Heart left ventricle (tissue), 16 donors: ENCODE measurements around the gene PLCXD1. TPM values are rescaled to one million over a fixed set of nuclear protein-coding genes. Genes with fewer than 3 reads are reported as not detected.

Experiments
- ATAC-seq, 4 donors: fragments of 200-7000 bp; cut with Tn5 transposase; one replicate each; pipeline ENCODE4 v1.9.1; 2020 to 2022; ENCODE audit warnings: moderate library complexity in 4 of 4, mild to moderate bottlenecking in 3 of 4, moderate number of reproducible peaks in 1 of 4
- DNase-seq, 5 donors: peaks; one replicate each; pipeline ENCODE4 v3.0.0-alpha.2; 2020
- H3K27ac ChIP-seq, 12 donors: fragments of 200-600 bp; sonication (generic) in 4 of 12; one replicate each; pipeline versions ENCODE4 v1.5.0 to v1.8.0; 2016 to 2022; ENCODE audit warnings: mild to moderate bottlenecking in 2 of 12
- H3K27me3 ChIP-seq, 9 donors: fragments of 200-600 bp; sonication (generic) in 2 of 9; one replicate each; pipeline versions ENCODE4 v1.5.1 to v1.8.0; 2016 to 2022; ENCODE audit warnings: mild to moderate bottlenecking in 3 of 9
- H3K36me3 ChIP-seq, 9 donors: fragments of 200-600 bp; sonication (generic) in 2 of 9; one replicate each; pipeline versions ENCODE4 v1.5.0 to v1.8.0; 2018 to 2022; ENCODE audit warnings: mild to moderate bottlenecking in 2 of 9
- H3K4me1 ChIP-seq, 12 donors: fragments of 200-600 bp; sonication (generic) in 4 of 12; one replicate each; pipeline versions ENCODE4 v1.5.0 to v1.8.0; 2016 to 2022; ENCODE audit warnings: mild to moderate bottlenecking in 3 of 12
- H3K4me3 ChIP-seq, 12 donors: fragments of 200-600 bp; sonication (generic) in 4 of 12; one replicate each; pipeline versions ENCODE4 v1.5.0 to v1.8.0; 2017 to 2022; ENCODE audit warnings: mild to moderate bottlenecking in 9 of 12, moderate library complexity in 4 of 12
- H3K9me3 ChIP-seq, 12 donors: fragments of 200-600 bp; sonication (generic) in 4 of 12; one replicate each; pipeline versions ENCODE4 v1.5.0 to v1.8.0; 2016 to 2022; ENCODE audit warnings: mild to moderate bottlenecking in 1 of 12
- POLR2A ChIP-seq, 2 donors: fragments of 450-650 bp; IDR thresholded peaks; one replicate each; pipeline ENCODE4 v1.6.1; 2017; ENCODE audit warnings: antibody characterized with exemption in 2 of 2, mild to moderate bottlenecking in 2 of 2, moderate library complexity in 2 of 2
- WGBS, 4 donors: extraction: QIAGEN DNeasy Blood & Tissue Kit in 2 of 4; methylation state at CpG; one replicate each; pipeline versions ENCODE4 v1.1.5 to v1.1.7; 2013 to 2018; 5-methylcytosine and 5-hydroxymethylcytosine counted together
- intact Hi-C, 10 donors: fragments of 100-400 bp; cut with DNase I; formaldehyde crosslinking; loops; one replicate each; pipeline versions ENCODE4 v1.11.1 to v1.14.2; 2022
- polyA plus RNA-seq, 2 donors: library from polyadenylated mRNA; stranded (reverse); fragments of 200-250 nt; gene quantifications; one replicate each; pipeline ENCODE4 v1.2.3, GENCODE V29; 2013
- total RNA-seq, 9 donors: library from RNA; depleted of rRNA in 2 of 9; stranded (reverse); fragments of >200 nt in 2 of 9; fragmentation: NEBNext Ultra II Directional in 3 of 9; extraction: Animal tissue kit (Norgen Biotek cat#: 25700) in 3 of 9; gene quantifications; one replicate each; pipeline versions ENCODE4 v1.1.0 to v1.2.4, GENCODE V29; 2016 to 2023
- TF ChIP-seq, protein P1 (sequence below), 12 donors: fragments of 200-600 bp; sonication (generic) in 4 of 12; IDR thresholded peaks; one replicate each; pipeline versions ENCODE4 v1.5.0 to v1.8.0; 2018 to 2022; ENCODE audit warnings: antibody characterized with exemption in 12 of 12, mild to moderate bottlenecking in 5 of 12
- donor health status: ischemic (EF 13 %, LVEDD 7.1; RV severe dilation, severe dysfunction).
- donor health status: healthy with polysubstance abuse.
- donor health status: DM: no; HTN: yes; CAD: no.
- donor health status: DM: no; HTN: no; CAD: no.
- donor health status: ischemic (EF 25% LVEDD 6.9; RV normal size, moderate dysfunction).
- donor health status: ischemic (EF 25% LVEDD 5.7; RV mildly dilated, moderate dysfunction).
- donor health status: healthy.
- donor health status: DM: yes; HTN: yes; CAD: no.
- donor health status: ischemic (EF 35%, LVEDD 5.7; RV mildly dilated, moderate dysfunction).
- donor health status: nonischemic (EF 11% LVEDD 7.7; RV severe dilation, severe dysfunction).
- donor health status: DM: yes; HTN: yes; CAD: no.
- donor health status: PGD.
- donor health status: ischemic (EF 29% LVEDD 5.4; RV normal size, mild dysfunction).
- donor health status: nonischemic (EF 23%, LVEDD 6.1; RV moderate dilation, normal function).

PLCXD1 gene
- total and polyA plus RNA-seq, 11 donors, result 0.81 to 27.0 (median 3.0) TPM

DNA sequence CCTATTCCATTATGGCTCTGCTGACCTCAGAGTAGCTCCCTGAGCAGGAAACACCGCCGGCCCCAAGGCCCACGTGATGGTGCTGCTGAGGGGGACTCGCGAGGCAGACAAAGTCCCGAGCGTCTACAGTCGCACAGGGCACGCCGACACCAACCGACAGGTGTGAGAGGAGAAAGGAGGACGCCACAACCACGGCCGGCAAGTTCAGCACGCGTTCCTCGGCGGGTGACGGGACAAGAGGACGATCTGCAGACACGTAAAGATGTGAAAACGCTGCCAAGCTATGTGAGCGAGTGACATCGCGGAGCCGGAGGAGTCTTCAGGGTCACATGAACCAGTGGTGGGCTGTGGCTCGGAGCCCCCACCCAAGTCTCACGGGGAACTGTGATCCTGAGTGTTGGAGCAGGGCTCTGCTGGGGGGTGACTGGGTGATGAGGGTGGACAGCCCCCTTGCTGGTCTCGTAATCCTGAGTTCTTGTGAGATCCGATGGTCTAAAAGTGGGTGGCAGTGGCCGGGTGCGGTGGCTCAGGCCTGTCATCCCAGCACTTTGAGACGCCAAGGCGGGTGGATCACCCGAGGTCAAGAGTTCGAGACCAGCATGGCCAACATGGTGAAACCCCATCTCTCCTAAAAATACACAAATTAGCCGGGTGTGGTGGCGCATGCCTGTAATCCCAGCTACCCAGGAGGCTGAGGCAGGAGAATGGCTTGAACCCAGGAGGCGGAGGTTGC, 71.6 kb downstream of the PLCXD1 start:
- Histone ChIP-seq H3K27ac (no peak overlapping the region), H3K4me3 (no peak overlapping the region), H3K27me3 (no peaks in the 10 kb centered on the region), H3K36me3 (peaks cover 0 to 18% (median 0%) of the 10 kb centered on the region in 9 donors), H3K9me3 (no peaks in the 10 kb centered on the region), H3K4me1 (peaks cover 0 to 13% (median 6%) of the 10 kb centered on the region in 12 donors)
- intact Hi-C loops, result no loop called here
- DNase-seq (peak in 2 of 5 donors; percentile 19 to 41), ATAC-seq (no peak)
- TF ChIP-seq POLR2A (IDR thresholded peaks at IDR 0.05), result no peak
- TF ChIP-seq, protein P1, sequence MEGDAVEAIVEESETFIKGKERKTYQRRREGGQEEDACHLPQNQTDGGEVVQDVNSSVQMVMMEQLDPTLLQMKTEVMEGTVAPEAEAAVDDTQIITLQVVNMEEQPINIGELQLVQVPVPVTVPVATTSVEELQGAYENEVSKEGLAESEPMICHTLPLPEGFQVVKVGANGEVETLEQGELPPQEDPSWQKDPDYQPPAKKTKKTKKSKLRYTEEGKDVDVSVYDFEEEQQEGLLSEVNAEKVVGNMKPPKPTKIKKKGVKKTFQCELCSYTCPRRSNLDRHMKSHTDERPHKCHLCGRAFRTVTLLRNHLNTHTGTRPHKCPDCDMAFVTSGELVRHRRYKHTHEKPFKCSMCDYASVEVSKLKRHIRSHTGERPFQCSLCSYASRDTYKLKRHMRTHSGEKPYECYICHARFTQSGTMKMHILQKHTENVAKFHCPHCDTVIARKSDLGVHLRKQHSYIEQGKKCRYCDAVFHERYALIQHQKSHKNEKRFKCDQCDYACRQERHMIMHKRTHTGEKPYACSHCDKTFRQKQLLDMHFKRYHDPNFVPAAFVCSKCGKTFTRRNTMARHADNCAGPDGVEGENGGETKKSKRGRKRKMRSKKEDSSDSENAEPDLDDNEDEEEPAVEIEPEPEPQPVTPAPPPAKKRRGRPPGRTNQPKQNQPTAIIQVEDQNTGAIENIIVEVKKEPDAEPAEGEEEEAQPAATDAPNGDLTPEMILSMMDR (IDR thresholded peaks at IDR 0.05), result no peak
- 87 to 93% (median 90%) methylated on average over 39 of the region's 39 CpGs for WGBS, 4 donors

Other genes with a start within 250 kb of the PLCXD1 start
- 10 to 100 TPM; 31.3 to 71.5 (median 47.5) TPM for gene GTPBP6, start 37.4 kb downstream of the PLCXD1 start, total RNA-seq
- gene GTPBP6, start 37.4 kb downstream of the PLCXD1 start, polyA plus RNA-seq, result 100 to 1,000 TPM in 1 of 2 donors, 10 to 100 TPM in 1; 50.6 to 102 TPM
- gene PPP2R3B, start 105.5 kb downstream of the PLCXD1 start, total RNA-seq, result 100 to 1,000 TPM in 8 of 9 donors, 10 to 100 TPM in 1; 98.3 to 186 (median 113) TPM
- gene PPP2R3B, start 105.5 kb downstream of the PLCXD1 start, polyA plus RNA-seq, result 100 to 1,000 TPM in 1 of 2 donors, 10 to 100 TPM in 1; 60.9 to 181 TPM